GM18861 (cell line): ENCODE data around the gene BMF.

Source experiments
- ATAC-seq: cut with Tn5 transposase; IDR thresholded peaks from one replicate; pipeline ENCODE4 v1.9.1; 2021; ENCODE audit not compliant: unreplicated experiment

The BMF gene

GRCh38 chr15:40050788-40051470, 57.8 kb downstream of the BMF start:
- ATAC-seq: no peak

DNA sequence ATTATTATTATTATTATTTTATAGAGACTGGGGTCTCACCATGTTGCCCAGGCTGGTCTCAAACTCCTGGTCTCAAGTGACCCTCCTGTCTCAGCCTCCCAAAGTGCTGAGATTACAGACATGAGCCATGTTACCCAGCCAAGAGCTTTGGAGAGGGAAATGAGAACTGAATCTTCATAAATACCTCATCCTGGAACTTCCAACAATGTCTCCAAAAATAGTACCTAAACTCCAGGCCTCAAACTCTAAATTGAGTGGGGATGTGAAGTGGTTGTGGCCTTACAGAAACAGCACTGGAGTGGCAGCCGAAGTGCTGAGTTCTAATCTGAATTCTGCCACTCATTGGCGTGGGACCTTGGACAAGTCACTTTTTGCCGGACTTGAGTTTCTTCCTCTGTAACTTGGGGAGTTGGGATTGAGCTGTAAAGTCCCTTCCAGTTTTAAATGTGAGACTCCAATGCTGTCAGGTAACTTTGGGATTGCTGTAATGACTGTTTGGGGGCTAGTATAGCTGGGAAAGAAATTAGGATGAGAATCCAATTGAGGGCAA, 59.7 kb downstream of the BMF start:
- no peak for ATAC-seq

- no peak for ATAC-seq
Observed at GRCh38 chr15:40048211-40048792, 60.4 kb downstream of the BMF start.

DNA sequence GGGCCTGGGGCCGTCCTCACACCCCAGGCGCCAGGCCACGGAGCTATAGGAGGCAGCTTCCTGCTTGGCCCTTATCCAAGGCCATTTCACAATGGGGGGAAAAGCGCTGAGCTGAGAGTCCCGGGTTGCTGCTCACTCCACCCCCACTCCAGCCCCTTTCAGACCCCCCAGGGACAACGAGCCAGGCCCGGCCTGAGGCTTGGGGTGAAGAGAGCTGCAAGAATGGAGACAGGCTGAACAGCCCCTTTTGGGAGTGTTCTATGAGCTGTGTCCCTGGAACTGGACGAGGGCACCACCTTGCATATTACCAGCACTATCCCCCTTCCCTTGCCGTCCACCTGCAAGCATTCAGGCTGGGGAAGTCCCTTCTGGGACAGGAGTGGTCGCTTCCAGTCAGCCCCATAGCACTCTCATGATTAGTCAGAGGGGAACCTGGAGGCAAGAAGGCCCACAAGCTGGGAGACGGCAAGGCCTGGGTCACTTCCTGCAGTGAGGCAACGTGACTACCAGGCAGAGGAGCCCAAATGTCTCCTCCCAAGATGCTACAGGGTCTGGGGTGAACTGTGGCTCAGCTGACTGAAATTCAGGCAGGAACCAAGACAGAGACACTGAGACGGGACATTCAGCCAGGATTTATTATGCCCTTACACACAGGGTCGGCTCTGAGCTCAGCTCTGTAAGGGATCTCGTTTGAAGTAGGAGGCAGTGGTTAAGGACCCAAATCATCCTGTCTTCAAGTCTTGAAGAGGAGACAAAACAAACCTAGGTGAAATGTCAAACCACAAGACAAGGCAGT, 61.1 kb downstream of the BMF start:
- peak; percentile 41 for ATAC-seq

DNA sequence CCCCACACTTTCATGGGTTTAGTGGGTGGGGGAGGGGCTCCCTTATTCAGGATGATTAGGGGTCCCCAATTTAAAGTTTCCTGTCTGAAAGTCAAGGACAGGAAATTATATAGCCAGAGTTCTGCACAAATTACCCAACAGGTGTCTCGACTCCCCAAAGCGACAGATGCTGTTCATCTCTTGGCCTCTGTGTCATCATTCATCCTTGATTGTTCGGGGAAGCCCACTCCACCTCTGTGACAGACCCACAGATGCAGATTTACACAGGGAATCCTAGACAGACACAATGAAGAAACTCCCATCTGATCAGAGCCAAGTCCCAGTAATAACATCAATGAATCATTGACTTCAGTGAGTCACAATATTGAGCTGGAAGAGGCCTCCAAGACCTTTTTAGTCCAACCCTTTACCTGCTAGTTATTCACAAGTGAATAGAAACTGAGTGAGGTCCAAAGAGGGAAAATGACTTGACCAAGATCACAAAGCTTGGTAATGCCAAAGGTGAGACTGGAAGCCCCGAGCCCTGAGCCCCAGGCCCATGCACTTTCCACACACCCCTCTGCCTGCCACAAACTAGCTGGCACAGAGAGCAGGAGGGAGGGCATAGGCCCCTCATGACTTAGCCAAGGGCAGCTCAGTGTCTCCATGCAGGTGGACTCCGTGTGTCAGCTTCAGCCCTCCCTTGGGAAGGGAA, 61.8 kb downstream of the BMF start:
- no peak for ATAC-seq

DNA sequence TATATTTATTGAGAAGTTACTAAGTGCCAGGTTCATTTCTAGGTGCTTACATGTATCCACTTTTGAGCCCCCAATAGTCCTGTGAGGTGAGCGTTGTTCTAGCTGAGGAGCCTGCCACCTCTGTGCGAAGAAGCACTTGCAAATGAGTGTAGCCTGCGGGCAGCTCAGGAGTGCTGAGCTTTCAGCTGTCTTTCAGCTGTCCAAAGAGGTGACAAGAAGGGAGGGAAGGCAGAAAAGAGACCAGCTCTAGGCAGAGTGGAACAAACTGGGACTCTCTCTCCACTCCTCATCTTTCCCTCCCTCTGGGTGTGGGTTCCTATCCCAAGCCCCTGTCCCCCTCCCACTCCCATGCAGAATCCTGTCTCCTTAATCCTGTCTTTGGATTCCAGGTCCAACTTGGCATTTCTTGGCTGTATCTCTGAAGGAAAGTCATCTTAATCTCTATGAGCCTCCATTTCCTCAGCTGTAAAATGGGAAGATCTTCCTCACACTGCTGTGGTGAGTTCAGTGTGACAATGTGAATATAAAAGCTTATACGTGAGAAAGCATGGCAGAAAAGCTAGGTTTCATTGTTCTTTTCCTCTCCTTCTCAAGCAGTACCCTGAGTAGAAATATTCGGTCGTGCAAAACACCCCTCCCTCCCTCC, 63.0 kb downstream of the BMF start:
- ATAC-seq: peak; percentile 10

- peak; percentile 62 for ATAC-seq
Observed at GRCh38 chr15:40044717-40045571, 63.7 kb downstream of the BMF start.

DNA sequence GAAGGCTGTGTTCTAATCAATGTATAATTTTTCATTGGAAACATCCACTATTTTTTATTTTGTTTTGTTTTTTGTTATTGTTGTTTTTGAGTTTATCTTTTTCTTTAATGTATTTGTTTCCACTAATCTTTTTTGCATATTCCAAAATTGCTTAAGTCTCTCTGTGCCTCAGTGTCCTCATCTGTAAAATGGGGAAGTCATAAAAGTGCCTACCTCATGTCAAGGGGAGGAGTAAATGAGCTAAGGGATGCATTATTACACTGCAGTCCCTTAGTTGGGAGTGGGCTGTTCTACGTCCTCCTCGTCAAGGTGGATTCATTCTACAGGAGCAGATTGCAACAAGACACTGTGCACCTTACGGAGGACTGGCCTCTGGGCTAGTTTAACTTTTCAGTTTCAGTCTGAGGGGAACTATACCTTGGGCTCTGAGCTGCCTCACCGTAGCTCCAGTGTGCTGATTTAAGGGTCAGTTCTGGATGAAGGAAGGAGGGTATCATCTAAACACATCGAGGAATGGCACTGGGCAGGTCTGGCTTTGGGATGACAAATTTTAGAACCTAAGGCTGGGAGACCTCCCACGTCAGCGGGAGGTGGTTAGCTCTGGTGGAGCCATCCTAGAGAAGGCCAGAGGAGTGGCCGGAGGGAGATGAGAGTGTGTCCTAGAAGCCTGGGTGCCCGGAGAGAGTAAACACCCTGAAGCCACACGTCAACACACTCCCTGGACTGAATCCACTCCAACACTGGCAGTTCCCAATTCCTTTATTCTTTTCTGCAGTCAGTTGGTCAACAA, 64.6 kb downstream of the BMF start:
- ATAC-seq: no peak

DNA sequence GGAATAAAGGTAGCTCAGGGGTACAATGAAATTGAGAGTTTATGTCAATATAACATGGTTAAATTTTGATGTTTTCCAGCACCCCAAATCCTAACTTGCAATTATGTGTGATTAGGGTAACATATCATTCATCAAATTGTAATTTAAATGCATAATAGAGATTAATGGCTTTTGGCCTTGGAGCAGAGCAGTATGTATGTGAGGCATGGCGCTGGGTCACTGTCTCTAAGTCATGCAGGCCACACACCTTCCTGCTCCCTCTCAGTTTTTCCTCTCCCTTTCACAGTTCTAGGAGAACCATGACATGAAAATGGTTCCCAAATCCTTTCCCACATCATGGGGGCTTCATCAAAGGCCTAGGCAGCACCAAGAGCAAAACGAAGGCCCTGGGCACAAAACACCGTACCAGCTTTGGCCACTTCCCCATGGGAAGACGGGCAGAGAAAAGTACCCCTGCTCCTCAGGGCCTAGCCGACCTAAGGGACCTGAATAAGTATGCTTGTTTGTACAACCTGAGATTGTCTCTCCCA, 65.8 kb downstream of the BMF start:
- no peak for ATAC-seq

GRCh38 chr15:40040770-40041169, 67.9 kb downstream of the BMF start:
- ATAC-seq: no peak

- ATAC-seq: no peak
Observed at GRCh38 chr15:40040293-40040635, 68.4 kb downstream of the BMF start.

DNA sequence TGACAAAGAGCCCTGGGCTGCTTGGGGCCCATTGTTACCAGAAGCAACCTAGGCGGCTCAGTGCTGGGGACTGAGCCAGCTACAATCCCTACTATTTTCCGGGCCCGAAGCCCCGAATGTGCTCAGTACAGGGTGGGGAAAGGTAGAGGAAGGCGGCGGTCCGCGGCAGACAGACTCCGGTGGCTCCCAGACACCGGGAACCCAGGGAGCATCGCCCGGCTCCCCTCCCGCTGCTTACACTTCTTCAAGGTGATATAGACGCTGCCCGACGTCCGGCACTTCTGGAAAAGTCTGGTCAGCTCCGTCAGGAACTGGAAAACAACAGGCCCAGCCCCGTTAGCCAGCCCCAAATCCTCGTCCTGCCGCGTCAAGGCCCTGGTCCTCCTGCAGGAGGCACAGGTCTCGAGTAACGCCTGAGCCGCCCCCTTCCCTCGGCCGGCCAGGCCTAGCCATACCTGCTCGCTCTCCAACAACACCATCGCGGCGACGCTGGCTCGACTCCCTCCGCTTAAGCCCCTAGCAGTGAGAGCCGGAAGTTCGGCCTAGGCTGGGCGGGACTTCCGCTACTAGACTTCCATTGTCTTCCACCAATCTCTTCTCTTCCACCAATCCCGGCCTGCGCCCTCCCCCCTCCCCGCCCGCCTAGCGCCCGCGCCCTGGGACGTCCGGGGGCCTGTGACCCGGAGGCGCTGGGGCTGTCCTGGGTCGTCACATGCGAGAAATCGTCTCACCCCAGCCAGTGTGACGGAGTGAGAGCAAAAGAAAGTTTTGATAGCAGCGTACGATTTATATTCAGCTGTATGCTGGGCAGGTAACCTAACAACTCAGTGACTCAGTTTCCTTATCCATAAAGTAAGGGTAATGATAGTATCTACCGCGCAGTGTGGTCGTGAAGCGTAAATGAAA, 69.8 kb downstream of the BMF start, which contains the start of gene SRP14:
TSS of gene SRP14 (minus strand) at position 544 of the 906 bp plus-strand sequence. CDS start at position 479, 65 bp downstream.
- peak; percentile 87 for ATAC-seq

GRCh38 chr15:40038275-40038637, 70.4 kb downstream of the BMF start:
- no peak for ATAC-seq
